ENCODE results near the gene RNF220. TPM values are rescaled to one million over a fixed set of nuclear protein-coding genes. Genes with fewer than 3 reads are reported as not detected.

RNF220 gene
- total RNA-seq, 2 donors from 2014 or later, result 53.3 to 62.0 TPM

DNA sequence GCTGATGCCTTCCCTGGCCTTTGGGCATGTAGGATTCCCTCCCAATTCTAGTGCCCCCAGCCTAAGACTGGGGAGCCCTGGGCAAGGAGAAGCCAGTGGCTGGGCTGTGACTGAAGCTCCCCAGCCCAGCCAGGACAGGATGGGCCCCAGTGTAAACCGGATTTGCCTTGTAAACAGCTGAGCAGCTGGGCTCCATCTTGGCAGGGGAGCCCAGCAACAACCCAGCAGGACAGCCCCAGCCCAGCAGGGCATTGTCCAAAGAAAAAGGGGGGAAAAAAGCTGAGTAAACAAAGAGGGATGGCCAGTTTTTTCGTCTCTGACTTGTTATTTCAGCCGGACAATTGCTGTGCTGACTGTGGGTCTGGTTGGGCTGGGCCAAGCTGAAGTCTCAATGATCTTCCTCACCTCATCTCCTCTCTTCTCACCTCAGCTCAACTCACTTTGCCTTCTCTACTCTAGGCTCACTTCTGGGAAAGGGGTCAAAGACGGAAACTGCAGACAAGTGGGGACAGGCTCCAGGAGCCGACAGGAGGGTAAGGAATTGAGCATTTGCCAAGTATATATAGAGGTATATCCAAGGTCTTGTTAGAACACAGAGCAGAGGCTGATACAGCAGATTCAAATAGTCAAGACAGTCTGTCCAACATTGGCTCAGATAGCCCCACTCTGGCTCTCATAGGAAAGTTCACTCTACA lies 171.5 kb downstream of the RNF220 start:
- Histone ChIP-seq H3K4me1 (no peaks in the 10 kb centered on the region), H3K27me3 (peaks cover 3% of the 10 kb centered on the region), H3K9me3 (no peaks in the 10 kb centered on the region), H3K9ac (ENCODE audit: low read depth in 2 of 2, low read length in 2 of 2) (no peak overlapping the region), H3K27ac (no peak overlapping the region), H3K4me3 (no peak overlapping the region), H3K36me3 (no peaks in the 10 kb centered on the region)
- TF ChIP-seq, protein P1, sequence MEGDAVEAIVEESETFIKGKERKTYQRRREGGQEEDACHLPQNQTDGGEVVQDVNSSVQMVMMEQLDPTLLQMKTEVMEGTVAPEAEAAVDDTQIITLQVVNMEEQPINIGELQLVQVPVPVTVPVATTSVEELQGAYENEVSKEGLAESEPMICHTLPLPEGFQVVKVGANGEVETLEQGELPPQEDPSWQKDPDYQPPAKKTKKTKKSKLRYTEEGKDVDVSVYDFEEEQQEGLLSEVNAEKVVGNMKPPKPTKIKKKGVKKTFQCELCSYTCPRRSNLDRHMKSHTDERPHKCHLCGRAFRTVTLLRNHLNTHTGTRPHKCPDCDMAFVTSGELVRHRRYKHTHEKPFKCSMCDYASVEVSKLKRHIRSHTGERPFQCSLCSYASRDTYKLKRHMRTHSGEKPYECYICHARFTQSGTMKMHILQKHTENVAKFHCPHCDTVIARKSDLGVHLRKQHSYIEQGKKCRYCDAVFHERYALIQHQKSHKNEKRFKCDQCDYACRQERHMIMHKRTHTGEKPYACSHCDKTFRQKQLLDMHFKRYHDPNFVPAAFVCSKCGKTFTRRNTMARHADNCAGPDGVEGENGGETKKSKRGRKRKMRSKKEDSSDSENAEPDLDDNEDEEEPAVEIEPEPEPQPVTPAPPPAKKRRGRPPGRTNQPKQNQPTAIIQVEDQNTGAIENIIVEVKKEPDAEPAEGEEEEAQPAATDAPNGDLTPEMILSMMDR (IDR thresholded peaks at IDR 0.05), result no peak
- DNase-seq, result no peak
- intact Hi-C loops (cut with DNase I), result no loop called here

DNA sequence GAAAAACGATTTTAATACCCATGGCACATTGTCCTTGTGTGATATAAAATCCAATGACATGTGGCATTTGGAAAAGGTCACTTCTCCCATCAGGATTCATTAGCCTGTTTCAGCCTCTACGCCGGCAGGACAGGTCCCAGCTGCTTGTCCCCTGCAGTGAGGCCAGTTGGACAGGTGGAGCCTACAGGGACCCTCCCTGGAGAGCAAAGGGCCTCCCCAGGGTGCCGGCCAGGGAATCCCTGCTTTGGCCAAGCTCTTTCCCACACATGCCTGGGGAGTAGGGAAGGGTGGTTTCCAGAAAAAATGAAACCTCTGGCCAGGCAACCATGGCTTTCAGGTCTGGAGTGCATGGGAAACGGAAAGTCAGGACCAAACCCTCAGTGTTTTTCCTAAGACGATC lies 176.2 kb downstream of the RNF220 start:
- H3K9me3 ChIP-seq, result no peaks in the 10 kb centered on the region
- H3K4me1 ChIP-seq, result no peaks in the 10 kb centered on the region
- no peaks in the 10 kb centered on the region for H3K36me3 ChIP-seq
- no peak overlapping the region for H3K9ac ChIP-seq (ENCODE audit: low read depth in 2 of 2, low read length in 2 of 2)
- H3K27me3 ChIP-seq, result peaks cover 12% of the 10 kb centered on the region
- H3K4me3 ChIP-seq, result no peak overlapping the region
- H3K27ac ChIP-seq, result no peak overlapping the region
- DNase-seq, result no peak
- TF ChIP-seq, protein P1 (IDR thresholded peaks at IDR 0.05), result no peak
- intact Hi-C loops (cut with DNase I), result no loop called here

DNA sequence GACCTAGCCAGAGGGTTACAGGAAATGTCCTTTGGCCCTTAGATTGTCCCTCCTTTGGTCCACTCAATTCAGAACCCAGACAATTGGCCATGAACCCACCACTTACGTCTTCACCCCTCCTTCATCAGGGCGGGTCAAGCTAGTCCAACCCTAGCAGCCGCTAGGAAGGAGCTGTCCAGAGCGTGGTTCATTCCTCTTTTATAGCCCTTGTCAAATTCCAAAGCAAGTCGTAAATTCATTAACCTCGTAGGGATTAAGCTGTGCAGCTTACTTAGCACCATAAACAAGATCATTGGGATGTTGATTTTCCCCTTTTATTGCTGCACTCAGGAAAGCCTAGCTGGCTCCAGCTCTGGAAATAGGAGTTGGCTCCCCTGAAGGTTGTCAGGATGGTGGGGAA lies 179.1 kb downstream of the RNF220 start:
- Histone ChIP-seq H3K4me1 (no peaks in the 10 kb centered on the region), H3K36me3 (no peaks in the 10 kb centered on the region), H3K4me3 (no peak overlapping the region), H3K9me3 (no peaks in the 10 kb centered on the region), H3K27me3 (peaks cover 34% of the 10 kb centered on the region), H3K27ac (no peak overlapping the region), H3K9ac (ENCODE audit: low read depth in 2 of 2, low read length in 2 of 2) (no peak overlapping the region)
- TF ChIP-seq, protein P1 (IDR thresholded peaks at IDR 0.05), result no peak
- intact Hi-C loops (cut with DNase I), result no loop called here
- peak; percentile 69 for DNase-seq

DNA sequence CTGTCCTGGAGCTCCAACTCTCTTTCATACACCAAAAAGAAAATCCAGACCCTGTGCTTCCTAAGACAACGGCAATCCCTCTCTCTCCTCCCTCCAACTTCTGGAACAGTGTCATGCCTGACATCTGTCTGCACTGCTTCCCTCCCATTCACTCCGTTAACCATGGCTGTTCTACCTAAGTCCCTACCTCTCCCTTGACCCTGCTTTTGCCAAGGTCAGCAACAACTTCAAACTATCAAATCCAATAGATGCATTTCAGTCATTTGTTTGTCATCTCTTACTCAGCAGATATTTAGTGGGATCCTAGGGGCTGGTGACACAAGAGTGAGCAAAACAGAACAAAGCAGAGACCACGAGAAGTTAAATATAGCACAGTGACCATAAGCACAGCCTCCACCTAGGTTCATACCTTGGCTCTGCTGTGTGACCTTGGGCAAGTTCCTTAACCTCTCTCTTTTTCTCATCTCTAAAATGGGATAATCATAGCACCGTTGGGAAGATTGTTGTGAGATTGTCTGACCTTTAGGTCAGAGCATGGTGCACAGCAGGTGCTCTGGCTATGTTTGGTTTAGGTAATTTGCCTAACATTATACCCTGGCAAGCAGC lies 180.4 kb downstream of the RNF220 start:
- Histone ChIP-seq H3K4me3 (no peak overlapping the region), H3K9ac (ENCODE audit: low read depth in 2 of 2, low read length in 2 of 2) (no peak overlapping the region), H3K4me1 (no peaks in the 10 kb centered on the region), H3K9me3 (no peaks in the 10 kb centered on the region), H3K36me3 (no peaks in the 10 kb centered on the region), H3K27ac (no peak overlapping the region), H3K27me3 (peaks cover 38% of the 10 kb centered on the region)
- TF ChIP-seq, protein P1 (IDR thresholded peaks at IDR 0.05), result no peak
- no peak for DNase-seq
- intact Hi-C loops (cut with DNase I), result no loop called here

DNA sequence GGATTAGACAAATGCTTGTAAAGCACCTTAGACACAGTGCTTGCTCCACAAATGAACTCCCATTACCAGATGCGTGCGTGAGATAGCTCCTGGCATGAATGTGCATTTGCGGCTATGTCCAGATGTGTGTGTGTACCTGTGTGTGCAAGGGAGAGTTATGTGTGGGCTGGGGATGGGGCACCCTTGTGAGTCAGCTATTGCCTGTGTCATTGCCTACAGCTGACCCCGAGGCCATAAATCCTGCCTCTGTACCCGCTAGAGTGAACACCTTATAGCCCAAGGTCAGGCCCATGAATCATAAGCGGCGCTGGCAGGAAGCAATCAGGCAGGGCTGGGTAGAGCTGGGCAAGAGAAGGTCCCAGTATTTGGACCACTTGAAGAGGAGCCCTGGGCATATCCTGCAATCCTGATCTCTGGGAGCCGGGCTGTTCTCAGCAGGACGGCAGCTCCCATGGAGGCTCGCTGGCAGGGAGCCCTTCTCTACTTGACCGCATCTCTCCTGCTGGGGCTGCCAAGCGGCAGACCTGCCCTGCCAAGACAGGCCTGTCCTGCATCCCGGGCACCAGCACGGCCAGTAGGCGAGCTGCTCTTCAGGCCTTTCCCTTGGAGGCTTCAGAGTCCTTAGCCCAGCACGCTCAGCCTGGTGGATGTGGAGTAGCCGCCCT lies 182.9 kb downstream of the RNF220 start:
- Histone ChIP-seq H3K27ac (no peak overlapping the region), H3K27me3 (peaks cover 34% of the 10 kb centered on the region)

More for the DNA sequence above, 182.9 kb downstream of the RNF220 start:
- Histone ChIP-seq H3K36me3 (no peaks in the 10 kb centered on the region), H3K4me3 (no peak overlapping the region), H3K9me3 (no peaks in the 10 kb centered on the region), H3K4me1 (no peaks in the 10 kb centered on the region), H3K9ac (ENCODE audit: low read depth in 2 of 2, low read length in 2 of 2) (no peak overlapping the region)
- intact Hi-C loops (cut with DNase I), result no loop called here
- no peak for DNase-seq
- TF ChIP-seq, protein P1 (IDR thresholded peaks at IDR 0.05), result no peak

Data from colonic mucosa (tissue), 4 donors.